NCI-H1092 (cell line): ENCODE measurements around the gene TCEANC.
A peak's percentile ranks its signal among the peaks of the same experiment; 100 is the strongest.
"Not testable (repeated sequence)": the region's sequence is repeated elsewhere in the genome, so short reads cannot be mapped to it uniquely, and the experiment has no call there.

ENCODE experiments used
- DNase-seq: peaks from one replicate; lab custom pipeline; 2025; lab: John Stamatoyannopoulos, UW

Gene TCEANC, protein sequence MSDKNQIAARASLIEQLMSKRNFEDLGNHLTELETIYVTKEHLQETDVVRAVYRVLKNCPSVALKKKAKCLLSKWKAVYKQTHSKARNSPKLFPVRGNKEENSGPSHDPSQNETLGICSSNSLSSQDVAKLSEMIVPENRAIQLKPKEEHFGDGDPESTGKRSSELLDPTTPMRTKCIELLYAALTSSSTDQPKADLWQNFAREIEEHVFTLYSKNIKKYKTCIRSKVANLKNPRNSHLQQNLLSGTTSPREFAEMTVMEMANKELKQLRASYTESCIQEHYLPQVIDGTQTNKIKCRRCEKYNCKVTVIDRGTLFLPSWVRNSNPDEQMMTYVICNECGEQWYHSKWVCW

DNA sequence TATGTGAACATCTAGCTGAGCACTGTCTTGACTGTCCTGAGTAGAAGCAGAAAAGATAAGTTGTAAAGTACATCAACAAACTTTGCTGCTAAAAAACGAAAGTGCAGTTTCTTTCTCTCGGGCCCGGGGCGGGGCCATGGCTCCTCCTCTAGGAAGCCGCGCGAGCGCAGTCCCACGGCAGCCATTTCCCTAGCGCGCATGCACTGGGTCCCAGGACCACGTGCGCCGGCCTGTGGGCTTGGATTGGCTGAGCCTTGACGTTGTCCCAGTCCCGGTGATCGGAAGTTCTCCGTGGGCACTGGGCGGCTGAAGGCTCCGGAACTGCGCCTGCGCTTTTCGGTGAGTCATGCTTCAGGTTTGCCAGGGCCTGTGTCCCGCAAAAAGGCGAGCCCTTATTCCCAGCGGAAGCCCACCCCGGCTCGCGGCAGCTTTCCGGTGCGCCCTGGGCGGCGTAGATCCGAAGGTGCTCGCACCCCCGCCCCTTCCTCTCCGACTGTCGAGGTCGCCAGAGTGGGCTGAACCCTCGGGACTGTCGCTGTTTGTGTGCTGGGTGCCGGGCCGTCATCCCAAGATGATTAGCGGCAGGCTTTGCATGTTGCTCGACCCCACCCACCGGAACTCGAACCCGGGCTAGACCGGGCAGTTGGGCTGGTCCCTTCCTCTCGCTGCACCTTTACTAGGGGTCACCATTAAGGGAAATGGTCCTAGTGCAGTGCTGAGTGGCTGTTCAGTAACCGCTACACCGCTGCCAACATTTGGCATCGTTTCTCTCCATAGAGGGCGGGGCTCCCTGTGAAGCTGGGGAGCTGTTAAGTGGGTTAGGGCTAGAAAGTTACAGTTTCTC, at the start of gene TCEANC:
TSS of gene TCEANC (plus strand) at position 292 of the 844 bp plus-strand sequence. CDS start 9,368 bp downstream, outside the sequence.
- DNase-seq = peak; percentile 95

- no peak for DNase-seq
Measured at GRCh38 chrX:13605611-13606010, 47.3 kb upstream of the TCEANC start.

DNA sequence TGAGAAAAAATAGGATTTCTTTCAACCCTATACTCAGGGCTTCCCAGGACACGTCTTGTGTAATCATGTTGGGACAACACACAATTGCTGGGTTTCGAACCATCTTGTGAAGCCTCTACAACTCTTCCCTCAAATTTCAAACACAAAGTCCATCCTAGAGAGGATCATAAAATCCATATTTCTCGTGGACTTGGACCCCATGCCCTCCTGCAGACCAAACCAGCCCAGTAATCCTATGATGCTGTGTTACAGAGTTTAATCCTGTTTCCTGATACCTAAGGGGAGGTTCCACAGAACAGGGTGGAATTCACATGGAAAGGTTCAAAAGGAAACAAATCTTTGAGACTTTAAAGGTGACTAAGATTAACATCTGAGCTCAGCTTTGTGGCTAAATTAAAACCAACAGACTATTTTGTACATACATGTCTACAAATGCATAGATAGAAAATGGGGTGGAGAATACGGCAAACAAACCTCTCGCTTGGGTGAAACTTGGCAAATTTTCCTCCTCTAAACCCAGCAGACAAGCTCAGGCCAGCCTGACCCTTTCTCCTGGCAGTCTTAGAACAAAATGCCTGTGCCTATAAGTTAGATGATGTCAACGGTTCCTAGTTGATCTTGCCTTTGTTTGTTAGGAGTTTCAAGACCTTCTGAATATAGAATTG, 45.5 kb upstream of the TCEANC start:
- no peak for DNase-seq

GRCh38 chrX:13607996-13608365, 45.0 kb upstream of the TCEANC start:
- DNase-seq = no peak

DNA sequence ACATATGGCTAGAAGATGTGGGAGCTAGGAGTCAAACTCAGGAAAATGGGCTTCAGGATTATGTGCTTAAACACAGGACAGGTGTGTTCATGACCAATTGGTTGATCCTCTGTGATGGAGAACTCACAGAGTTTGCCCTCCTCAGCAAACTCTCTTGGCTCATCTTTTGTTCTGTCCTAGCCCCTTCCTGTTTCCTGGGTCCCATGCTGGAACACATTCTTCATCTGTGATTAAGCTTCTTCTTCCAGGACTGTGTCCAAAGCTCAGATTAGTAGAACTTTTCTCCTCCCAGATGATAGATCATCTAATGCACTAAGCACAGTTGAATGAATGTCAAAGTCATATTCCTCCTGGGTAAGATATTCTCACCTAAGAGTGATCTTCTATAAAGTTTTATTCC, 38.8 kb upstream of the TCEANC start:
- no peak for DNase-seq

- no peak for DNase-seq
Measured at GRCh38 chrX:13620207-13620606, 32.7 kb upstream of the TCEANC start.

DNA sequence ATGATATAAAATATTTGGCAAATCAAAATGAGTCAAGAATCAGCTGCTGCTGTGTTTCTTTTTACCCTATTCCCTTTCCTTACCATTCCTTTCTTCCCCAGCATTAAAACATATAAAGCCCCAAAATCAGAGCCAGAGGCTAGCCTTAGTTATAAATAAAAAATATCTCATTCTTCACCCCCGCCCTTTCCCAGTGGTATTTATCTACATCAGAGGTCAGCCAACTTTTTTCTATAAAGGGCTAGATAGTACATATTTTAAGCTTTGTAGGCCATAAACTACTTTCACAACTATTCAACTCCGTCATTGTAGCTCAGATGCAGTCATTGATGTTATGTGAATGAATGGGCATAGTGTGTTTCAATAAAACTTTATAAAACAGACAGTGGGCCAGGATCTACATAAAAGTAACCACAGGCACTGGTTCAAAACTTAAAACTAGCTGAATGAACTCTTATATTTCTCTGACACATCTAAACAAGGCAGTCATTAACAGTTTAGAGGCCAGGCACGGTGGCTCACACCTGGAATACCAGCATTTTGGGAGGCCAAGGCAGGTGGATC, 30.5 kb upstream of the TCEANC start:
- DNase-seq = no peak

DNA sequence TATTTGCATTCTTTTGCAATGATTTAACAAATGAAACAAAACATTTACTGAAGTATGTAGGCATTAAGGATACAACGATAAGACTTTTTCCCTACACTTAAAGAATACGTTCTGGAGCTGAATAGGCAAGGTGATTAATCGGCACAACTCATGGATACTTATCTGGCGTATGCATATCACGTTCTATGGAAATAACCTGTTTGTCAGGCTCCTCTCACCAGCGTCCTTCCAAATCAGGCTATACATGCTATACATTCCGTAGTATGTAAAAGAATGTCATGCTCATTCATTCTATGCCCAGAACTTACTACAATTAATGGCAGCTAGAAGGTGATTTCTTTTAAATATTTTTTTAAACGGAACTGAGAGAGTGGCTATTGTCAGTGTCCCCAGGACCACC, 25.6 kb upstream of the TCEANC start:
- no peak for DNase-seq

GRCh38 chrX:13637224-13637623, 15.7 kb upstream of the TCEANC start:
- not testable (repeated sequence) for DNase-seq

DNA sequence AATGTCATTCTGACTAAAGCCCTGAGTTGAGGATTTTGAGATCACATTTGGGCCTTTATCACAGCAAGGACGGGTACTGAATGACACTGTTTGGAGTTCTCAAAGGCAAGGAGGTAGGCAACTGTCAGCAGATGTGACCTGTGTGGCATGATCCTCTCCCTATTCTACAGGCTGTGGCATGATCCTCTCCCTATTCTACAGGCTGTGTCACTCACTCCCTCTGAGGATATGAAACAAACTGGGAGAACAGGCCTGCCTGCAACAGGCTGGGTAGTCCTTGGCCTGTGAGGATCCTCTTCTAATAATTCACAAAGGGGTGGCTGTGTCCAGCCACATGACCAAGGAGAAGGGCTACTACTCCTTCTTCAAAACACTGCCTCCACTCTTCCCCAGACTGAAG, 14.9 kb upstream of the TCEANC start:
- DNase-seq = no peak

GRCh38 chrX:13638826-13639225, 14.1 kb upstream of the TCEANC start:
- no peak for DNase-seq

DNA sequence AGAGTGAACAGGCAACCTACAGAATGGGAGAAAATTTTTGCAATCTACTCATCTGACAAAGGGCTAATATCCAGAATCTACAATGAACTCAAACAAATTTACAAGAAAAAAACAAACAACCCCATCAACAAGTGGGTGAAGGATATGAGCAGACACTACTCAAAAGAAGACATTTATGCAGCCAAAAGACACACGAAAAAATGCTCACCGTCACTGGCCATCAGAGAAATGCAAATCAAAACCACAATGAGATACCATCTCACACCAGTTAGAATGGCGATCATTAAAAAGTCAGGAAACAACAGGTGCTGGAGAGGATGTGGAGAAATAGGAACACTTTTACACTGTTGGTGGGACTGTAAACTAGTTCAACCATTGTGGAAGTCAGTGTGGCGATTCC, 11.3 kb upstream of the TCEANC start:
- not testable (repeated sequence) for DNase-seq

GRCh38 chrX:13645464-13646153, 7.3 kb upstream of the TCEANC start:
- no peak for DNase-seq

DNA sequence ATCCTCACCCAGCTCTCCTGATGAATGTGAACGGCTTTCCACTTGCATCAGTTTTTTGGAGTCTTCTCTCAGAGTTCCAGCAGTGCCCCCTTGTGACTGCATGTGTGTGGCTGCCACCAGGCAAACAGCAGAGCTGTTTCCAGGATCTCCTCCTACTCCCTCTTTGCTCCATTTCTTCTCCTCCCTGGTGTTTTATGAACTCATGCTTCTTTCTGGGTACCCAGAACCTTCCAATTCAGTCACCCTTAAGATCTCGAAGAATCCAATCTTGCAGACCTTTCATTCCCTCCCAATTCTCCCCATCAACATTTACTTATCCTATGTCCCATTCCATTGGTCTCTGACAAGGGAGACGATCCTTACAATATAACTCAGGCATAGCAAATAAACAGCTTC, 6.8 kb upstream of the TCEANC start:
- peak; percentile 53 for DNase-seq

- peak; percentile 7 for DNase-seq
Measured at GRCh38 chrX:13647709-13648212, 5.2 kb upstream of the TCEANC start.

GRCh38 chrX:13648336-13648735, 4.6 kb upstream of the TCEANC start:
- not testable (repeated sequence) for DNase-seq

GRCh38 chrX:13649838-13650237, 3.1 kb upstream of the TCEANC start:
- DNase-seq = no peak

GRCh38 chrX:13650318-13650717, 2.6 kb upstream of the TCEANC start:
- no peak for DNase-seq

DNA sequence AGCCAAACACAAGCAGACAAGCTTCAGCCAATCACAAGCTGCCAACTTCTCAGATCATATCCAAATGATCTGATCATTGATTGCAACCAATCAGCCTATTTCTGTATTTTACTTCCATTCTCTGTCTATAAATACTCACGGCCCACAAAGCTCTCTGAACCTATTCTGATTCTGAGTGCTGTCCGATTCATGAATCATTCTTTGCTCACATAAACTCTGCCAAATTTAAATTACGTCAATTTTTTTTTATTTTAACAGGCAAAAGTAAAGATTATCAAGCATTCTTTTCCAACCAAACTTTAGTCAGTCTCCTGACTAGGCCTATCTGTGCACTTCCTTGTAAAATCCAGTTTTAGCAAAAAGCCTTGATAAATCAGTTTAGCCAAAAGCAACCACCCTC, 1.8 kb upstream of the TCEANC start:
- DNase-seq = no peak

DNA sequence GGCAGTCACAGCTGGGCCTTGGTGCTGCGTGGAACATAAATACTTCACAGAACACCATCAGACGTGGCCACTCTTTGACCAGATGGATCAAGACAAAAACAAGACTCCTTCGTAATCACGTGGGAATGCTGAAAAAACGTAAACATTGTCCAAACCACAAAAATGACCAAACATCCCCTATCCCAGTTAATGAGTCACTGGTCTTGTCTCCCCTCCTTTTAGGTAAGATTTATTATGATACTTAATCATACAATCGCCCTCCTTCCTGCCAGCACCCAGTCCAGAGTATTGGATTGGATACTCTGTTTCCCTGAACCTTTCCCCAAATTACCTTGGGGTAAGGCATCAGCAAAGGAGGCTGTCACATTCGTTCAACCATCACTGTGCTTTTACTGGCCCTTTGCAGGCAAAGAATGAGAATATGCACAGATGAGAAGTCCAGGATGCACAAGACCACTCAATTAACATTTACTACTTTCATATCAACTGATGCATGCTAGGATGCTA, 601 bp upstream of the TCEANC start:
- no peak for DNase-seq

GRCh38 chrX:13654116-13654515, 1.2 kb downstream of the TCEANC start:
- no peak for DNase-seq
